Gastrocnemius medialis (tissue), 4 donors: ENCODE measurements around the gene C1orf232.

Experiments used
- POLR2A ChIP-seq, 2 donors: fragments of 450-650 bp; IDR thresholded peaks; one replicate each; pipeline ENCODE4 v1.6.1; 2017; ENCODE audit warnings: antibody characterized with exemption in 2 of 2, mild to moderate bottlenecking in 2 of 2, moderate library complexity in 2 of 2
- TF ChIP-seq, protein P1 (sequence below), 5 experiments: fragments of 450-650 bp in 3 of 5; fragments of 200-600 bp in 2 of 5; sonication (generic) in 2 of 5; IDR thresholded peaks in 4 of 5; conservative IDR thresholded peaks in 1 of 5; 1 replicate in 4 of 5; 2 replicates in 1 of 5; pipeline ENCODE4 v1.5.1; 2016 to 2019; ENCODE audit warnings: antibody characterized with exemption in 5 of 5, mild to moderate bottlenecking in 3 of 5, moderate library complexity in 3 of 5

DNA sequence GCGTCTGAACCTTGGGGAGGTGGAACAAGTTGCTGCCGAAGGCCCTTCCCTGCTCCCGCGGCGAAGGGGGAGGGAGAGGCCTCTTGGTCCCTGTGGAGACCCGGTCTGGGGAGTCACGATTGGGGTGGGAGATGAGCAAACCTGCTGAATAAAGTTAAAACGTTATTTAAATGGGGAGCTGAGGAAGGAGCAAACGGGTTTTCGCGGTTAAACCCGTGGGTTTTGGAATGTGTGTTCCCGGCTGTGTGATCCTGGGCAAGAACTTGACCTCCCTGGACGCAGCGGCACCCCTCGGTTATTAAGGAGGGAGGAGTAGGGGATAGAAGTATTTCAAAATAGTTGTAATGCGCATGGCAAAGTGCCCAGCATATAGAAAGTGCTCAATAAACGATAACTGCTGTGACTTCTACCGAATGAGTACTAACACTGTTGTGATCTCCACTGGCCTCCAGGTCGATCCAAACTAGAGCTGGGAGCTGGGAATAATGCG is 6.5 kb downstream of the C1orf232 start:
- TF ChIP-seq POLR2A (IDR thresholded peaks at IDR 0.05) = no peak
- TF ChIP-seq, protein P1, sequence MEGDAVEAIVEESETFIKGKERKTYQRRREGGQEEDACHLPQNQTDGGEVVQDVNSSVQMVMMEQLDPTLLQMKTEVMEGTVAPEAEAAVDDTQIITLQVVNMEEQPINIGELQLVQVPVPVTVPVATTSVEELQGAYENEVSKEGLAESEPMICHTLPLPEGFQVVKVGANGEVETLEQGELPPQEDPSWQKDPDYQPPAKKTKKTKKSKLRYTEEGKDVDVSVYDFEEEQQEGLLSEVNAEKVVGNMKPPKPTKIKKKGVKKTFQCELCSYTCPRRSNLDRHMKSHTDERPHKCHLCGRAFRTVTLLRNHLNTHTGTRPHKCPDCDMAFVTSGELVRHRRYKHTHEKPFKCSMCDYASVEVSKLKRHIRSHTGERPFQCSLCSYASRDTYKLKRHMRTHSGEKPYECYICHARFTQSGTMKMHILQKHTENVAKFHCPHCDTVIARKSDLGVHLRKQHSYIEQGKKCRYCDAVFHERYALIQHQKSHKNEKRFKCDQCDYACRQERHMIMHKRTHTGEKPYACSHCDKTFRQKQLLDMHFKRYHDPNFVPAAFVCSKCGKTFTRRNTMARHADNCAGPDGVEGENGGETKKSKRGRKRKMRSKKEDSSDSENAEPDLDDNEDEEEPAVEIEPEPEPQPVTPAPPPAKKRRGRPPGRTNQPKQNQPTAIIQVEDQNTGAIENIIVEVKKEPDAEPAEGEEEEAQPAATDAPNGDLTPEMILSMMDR (IDR thresholded peaks at IDR 0.05 in 4 of 5, conservative IDR thresholded peaks at IDR 0.05 in 1 of 5) = peak in 1 of 5 experiments; percentile 3
